Measurements from ENCODE around the gene PTK6. TPM values are rescaled to one million over a fixed set of nuclear protein-coding genes. Genes with fewer than 3 reads are reported as not detected.

PTK6 gene
- polyA plus RNA-seq, 3 donors, result 0.80 to 1.7 (median 1.2) TPM

DNA sequence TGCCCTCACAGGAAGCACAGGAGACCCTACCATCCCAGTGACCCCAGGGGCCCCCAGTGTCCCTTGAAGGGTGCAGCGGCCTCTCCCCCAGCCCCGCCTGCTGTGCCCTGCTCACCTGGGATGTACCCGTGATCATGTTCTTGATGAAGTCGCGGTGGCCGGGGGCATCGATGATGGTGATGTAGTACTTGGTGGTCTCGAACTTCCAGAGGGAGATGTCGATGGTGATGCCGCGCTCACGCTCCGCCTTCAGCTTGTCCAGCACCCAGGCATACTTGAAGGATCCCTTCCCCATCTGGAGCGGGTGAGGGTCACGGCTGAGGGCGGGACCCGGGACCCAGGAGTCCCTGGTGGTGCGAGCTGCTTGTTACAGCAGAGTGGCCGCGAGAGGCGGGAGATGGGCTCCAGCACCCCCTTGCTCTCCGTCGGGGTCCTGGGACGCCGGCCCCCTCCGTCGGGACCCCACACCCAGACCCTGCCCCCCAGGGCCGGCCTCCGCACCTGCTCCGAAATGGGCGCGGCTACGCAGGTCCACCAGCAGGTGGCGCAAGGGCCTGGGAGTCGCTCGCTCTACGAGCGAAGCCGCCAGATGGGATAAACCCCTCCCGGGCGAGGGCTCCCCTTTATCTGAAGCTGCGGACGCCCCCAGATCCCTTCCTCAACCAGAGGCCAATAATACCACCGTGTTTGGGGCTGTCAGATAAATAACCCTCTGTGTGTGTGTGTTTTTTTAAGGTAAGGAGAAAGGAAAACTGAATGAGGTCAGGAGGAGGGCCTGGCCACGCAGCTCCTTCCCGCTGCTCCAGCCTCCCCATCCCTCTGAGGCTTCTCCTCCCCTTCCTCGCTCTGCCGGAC lies 41.2 kb downstream of the PTK6 start:
- no peak for DNase-seq

DNA sequence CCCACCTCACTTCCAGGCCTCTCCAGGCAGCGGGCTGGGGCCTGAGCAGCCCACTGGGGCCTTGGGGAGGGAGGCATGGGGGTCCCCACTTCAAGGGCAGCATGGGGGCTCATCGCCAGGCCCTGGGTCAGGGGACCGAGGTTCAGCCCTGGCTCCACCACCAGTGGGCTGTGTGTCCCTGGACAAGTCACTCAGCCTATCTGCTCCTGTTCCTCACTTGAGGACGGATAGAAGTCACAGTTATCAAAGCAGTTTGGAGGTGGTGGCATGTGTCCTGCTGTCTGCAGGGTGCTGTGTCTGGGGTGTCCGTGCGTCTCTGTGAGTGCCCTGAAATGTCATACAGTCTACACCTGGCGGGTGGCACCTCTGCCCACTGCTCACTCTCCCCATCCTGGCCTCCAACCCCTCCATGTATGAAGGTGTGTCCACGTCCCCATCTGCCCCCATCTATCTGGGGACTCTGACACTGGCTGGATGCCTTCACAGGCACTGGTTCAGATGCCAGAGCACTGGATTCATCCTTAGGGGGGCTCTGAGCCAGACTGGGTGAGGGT lies 41.9 kb downstream of the PTK6 start:
- DNase-seq, result no peak

DNA sequence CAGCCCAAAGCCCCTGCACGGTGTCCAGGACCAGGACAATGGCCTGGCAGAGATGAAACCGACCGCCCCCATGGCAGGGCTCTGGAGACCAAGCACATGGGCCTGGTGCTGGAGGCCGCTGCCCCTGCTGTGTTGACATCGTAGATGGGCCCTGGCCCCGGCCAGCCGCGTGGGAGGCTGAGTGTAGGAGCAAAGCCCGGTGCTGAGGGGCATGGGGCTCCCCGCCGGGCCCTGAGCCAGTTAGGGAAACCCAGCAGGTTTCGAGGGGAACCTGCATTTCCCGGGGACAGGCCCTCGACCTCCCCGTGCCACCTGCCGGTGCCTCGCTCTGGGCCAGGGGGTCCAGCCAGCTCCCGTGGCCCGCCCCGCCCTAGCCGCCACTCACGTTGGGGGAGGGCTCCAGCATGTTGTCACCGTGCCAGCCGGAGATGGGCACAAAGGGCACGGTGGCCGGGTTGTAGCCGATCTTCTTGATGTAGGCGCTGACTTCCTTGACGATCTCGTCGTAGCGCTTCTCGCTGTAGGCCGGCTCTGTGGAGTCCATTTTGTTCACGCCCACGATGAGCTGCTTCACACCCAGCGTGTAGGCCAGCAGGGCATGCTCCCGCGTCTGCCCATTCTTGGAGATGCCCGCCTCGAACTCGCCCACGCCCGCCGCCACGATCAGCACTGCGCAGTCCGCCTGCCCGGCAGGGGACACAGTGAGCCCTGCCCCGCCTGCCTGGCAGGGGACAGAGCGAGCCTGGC lies 42.6 kb downstream of the PTK6 start:
- no peak for DNase-seq

GRCh38 chr20:63494084-63494419 lies 43.1 kb downstream of the PTK6 start:
- no peak for DNase-seq

GRCh38 chr20:63493563-63494020 lies 43.6 kb downstream of the PTK6 start:
- DNase-seq, result no peak

- no peak for DNase-seq
These were observed 44.2 kb downstream of the PTK6 start for GRCh38 chr20:63492982-63493381.

DNA sequence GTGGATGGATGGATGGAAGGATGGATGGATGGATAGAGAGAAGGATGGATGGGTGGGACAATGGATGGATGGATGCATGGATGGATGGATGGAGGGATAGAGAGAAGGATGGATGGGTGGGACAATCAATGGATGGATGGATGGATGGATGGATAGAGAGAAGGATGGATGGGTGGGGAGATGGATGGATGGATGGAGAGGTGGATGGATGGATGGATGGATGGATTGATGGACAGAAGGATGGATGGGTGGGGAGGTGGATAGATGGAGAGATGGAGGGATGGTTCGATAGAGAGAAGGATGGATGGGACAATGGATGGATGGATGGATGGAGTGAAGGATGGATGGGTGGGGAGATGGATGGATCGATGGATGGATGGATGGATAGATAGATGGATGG lies 44.7 kb downstream of the PTK6 start:
- DNase-seq, result no peak

- DNase-seq, result no peak
These were observed 45.4 kb downstream of the PTK6 start for GRCh38 chr20:63491635-63492230.

DNA sequence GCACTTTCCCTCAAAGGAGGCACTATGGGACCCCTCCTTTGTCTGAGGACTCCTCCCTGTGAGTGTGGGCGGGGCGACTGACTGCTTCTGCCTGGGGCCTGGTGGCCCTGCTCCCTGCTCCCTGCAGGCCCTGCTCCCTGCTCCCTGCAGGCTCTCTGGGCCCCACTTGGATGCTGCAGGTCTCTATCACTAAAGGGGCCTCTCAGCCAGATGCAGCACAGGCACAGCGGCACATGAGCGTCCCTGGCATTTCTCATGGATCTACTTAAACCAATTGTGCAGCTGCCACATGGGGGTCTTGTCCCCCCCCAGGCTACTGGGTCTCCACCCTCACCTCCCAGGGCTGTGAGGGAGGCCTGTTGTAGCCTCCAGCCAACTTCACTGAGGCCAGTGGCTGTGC lies 46.1 kb downstream of the PTK6 start:
- DNase-seq, result no peak

- DNase-seq, result no peak
These were observed 46.8 kb downstream of the PTK6 start for GRCh38 chr20:63490416-63490815.

- DNase-seq, result no peak
These were observed 48.6 kb downstream of the PTK6 start for GRCh38 chr20:63488315-63489251.

DNA sequence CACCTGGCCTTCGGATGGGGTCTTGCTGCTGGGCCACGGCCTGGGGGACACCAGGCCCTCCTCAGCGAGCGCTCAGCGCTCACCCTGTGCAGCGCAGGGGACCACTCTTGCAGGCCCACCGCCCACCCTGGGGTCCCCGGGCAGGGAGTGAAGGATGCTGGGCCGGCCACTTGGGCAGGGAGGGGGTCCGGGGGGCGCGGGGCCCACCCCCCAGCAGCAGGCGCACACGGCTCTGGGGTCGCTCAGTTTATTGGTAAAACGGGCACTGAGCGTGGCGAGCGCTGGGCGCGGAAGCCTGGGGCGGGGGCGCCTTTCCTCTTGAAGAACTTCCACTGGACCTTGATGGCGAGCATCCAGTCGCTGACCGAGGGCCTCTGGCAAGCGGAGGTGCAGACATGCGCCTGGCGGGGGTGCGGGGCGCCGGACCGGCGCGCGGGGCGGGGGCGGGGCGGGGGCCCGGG lies 49.4 kb downstream of the PTK6 start:
- DNase-seq, result no peak

GRCh38 chr20:63487116-63487764 lies 49.9 kb downstream of the PTK6 start:
- no peak for DNase-seq

DNA sequence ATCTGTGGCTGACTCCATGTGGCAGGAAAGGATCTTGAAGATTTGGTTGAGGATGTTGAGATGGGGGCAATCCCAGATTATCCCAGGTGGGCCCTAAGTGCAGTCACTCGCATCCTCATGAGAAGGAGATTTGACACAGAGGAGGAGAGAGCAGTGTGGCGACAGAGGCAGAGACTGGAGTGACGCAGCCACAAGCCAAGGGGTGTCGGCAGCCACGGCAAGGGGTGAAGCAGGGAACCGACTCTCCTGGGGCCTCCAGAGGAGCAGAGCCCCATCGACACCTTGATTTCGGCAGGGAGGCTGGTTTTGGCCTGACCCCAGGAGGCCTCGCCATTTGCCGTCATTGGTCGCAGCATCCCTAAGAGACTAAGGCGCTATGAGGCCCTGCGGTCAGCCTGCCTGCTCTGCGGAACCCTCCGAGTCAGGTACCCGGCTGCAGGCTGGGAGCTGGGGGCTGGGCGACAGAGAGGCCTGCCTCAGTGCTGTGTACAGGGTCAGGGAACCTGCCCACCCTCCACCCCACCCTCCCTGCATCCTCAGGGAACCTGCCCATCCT lies 50.8 kb downstream of the PTK6 start:
- no peak for DNase-seq

DNA sequence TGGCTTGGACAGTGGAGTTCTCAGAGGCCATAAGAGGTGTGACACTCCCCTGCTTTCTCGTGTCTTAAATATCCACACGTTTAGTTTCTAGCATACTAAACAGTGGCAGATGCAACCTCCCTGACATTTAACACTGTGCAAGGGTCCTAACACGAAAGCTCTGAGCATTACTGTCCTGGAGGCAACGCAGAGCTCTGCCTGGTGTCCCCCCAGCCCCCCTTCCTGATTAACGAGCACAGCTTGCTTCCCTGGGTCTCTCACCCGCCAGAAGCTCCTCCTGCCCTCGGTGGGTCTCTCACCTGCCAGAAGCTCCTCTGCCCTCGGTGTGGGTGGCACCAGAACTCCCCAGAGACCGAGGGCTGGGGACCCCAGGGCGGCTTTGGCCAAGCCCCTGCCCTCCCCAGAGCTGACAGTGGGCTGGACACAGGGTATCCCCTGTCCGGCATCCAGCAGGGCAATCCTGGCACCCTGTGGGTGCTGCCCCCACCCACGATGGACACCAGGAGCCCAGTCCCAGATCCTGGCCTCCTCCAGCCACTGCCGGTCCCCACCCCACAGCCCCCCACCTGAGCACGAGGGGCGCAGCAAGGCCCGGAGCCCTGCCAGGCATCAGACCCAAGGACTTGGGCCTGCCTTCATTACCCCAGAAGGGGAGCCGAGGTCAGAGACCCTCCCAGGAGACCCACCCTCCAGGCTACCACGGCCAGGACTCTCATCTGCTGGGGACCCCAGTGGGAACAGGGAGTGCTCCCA lies 52.3 kb downstream of the PTK6 start:
- DNase-seq, result no peak

DNA sequence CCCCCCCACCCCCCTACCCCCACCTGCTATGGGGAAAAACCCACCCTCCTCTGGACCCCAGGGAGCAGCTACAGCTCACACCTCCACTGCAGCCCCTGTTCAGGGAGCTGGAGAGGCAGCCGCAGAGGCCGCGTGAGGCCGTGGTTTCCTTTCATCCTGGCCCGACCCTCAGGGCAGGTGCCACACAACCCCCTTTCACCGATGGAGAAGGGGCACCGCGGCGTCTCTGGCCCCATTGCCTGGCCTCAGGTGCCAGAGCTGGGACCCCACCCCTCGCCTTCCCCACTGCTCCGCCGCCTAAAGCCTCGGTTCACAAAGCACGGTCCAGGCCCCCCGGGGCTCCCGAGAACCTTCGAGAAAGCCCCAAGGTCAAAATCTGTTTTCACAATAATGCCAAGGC lies 52.9 kb downstream of the PTK6 start:
- no peak for DNase-seq

- no peak for DNase-seq
These were observed 53.3 kb downstream of the PTK6 start for GRCh38 chr20:63483834-63484233.

DNA sequence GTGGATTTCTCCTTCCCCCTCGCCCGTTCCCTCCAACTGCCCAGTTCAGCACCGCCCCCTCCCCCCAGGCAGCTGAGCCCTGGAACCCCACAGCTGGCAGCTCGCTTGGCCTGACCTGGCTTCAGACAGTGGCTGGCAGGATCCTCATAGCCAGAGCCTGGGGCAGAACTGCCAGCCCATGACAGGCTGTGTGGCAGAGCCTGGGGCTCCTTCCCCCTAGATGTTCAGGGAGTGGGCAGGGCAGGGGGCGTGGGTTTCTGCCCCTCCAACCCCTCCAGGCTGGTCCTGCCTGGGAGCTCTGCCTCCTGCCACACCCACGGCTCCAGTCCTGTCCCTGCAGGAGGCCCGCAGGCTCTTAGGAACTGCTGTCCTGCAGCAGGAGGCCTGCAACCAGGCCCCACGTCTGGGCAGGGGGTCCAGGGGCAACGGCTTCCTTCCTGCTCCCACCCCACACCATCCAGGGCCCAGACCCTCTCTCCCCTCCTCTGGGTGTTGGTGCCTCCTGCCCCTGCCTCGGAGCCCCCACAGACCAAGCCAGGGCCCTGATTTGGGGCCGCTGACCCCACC lies 55.1 kb downstream of the PTK6 start:
- no peak for DNase-seq

- no peak for DNase-seq
These were observed 55.7 kb downstream of the PTK6 start for GRCh38 chr20:63481503-63481902.

All from renal pelvis (tissue), 4 donors.